ENCODE results near the gene DPY19L3.

The DPY19L3 gene

GRCh38 chr19:32526895-32527294, 121.3 kb downstream of the DPY19L3 start:
- H3K27ac ChIP-seq = no peak overlapping the region
- TF ChIP-seq CTCF (IDR thresholded peaks at IDR 0.05) (no peak), ZFX (IDR thresholded peaks at IDR 0.05; ENCODE audit: borderline replicate concordance) (no peak)

GRCh38 chr19:32530773-32531172, 125.2 kb downstream of the DPY19L3 start:
- TF ChIP-seq ZFX (IDR thresholded peaks at IDR 0.05; ENCODE audit: borderline replicate concordance) = no peak
- TF ChIP-seq CTCF (IDR thresholded peaks at IDR 0.05) = no peak
- H3K27ac ChIP-seq = no peak overlapping the region

- TF ChIP-seq CTCF (IDR thresholded peaks at IDR 0.05) = no peak
- TF ChIP-seq ZFX (IDR thresholded peaks at IDR 0.05; ENCODE audit: borderline replicate concordance) = no peak
- no peak overlapping the region for H3K27ac ChIP-seq
These were observed 126.7 kb downstream of the DPY19L3 start for GRCh38 chr19:32532233-32532632.

Data from 22Rv1 (cell line).